Naive B cell (primary cell): ENCODE results near the gene PIR. TPM values are rescaled to one million over a fixed set of nuclear protein-coding genes. Genes with fewer than 3 reads are reported as not detected.

ENCODE experiments used
- ATAC-seq, 2 donors: fragments of 150-1000 bp; cut with Tn5 transposase; 2 replicates each; pipeline ENCODE4 v1.10.0; 2021; ENCODE audit warnings: low read depth in 2 of 2, mild to moderate bottlenecking in 2 of 2, moderate library complexity in 2 of 2
- DNase-seq: peaks from one replicate; pipeline ENCODE4 v3.0.0; 2022
- H3K27ac Mint-ChIP-seq, 6 donors: one replicate each; pipeline ENCODE4 v1.8.0; 2020 to 2022; ENCODE audit warnings: mild to moderate bottlenecking in 6 of 6, mixed read lengths in 6 of 6, moderate library complexity in 5 of 6, inconsistent platforms in 2 of 6
- H3K27me3 Mint-ChIP-seq, 3 donors: one replicate each; pipeline ENCODE4 v1.8.0; 2021 to 2022; ENCODE audit warnings: mixed read lengths in 3 of 3, mild to moderate bottlenecking in 1 of 3
- H3K36me3 Mint-ChIP-seq, 2 donors: one replicate each; pipeline ENCODE4 v1.8.0; 2020 to 2022; ENCODE audit warnings: mixed read lengths in 2 of 2, inconsistent platforms in 1 of 2, mild to moderate bottlenecking in 1 of 2
- H3K4me1 Mint-ChIP-seq, 3 donors: one replicate each; pipeline ENCODE4 v1.8.0; 2020 to 2022; ENCODE audit warnings: mixed read lengths in 3 of 3, inconsistent platforms in 1 of 3, mild to moderate bottlenecking in 1 of 3, moderate library complexity in 1 of 3
- H3K4me3 Mint-ChIP-seq, 8 donors: one replicate each; pipeline ENCODE4 v1.8.0; 2020 to 2022; ENCODE audit warnings: mild to moderate bottlenecking in 8 of 8, mixed read lengths in 8 of 8, moderate library complexity in 8 of 8, inconsistent platforms in 2 of 8
- H3K9me3 Mint-ChIP-seq, 7 donors: one replicate each; pipeline ENCODE4 v1.8.0; 2020 to 2022; ENCODE audit warnings: mixed read lengths in 7 of 7, mild to moderate bottlenecking in 5 of 7, inconsistent platforms in 2 of 7, moderate library complexity in 1 of 7
- polyA plus RNA-seq, 6 donors: library from polyadenylated mRNA; unstranded; fragments of 300-500 nt; fragmentation: Illumina TruSeq; gene quantifications; one replicate each; pipeline ENCODE4 v1.2.3, GENCODE V29; 2021; ENCODE audit warnings: low read depth in 6 of 6

The PIR gene
- polyA plus RNA-seq, result not detected

DNA sequence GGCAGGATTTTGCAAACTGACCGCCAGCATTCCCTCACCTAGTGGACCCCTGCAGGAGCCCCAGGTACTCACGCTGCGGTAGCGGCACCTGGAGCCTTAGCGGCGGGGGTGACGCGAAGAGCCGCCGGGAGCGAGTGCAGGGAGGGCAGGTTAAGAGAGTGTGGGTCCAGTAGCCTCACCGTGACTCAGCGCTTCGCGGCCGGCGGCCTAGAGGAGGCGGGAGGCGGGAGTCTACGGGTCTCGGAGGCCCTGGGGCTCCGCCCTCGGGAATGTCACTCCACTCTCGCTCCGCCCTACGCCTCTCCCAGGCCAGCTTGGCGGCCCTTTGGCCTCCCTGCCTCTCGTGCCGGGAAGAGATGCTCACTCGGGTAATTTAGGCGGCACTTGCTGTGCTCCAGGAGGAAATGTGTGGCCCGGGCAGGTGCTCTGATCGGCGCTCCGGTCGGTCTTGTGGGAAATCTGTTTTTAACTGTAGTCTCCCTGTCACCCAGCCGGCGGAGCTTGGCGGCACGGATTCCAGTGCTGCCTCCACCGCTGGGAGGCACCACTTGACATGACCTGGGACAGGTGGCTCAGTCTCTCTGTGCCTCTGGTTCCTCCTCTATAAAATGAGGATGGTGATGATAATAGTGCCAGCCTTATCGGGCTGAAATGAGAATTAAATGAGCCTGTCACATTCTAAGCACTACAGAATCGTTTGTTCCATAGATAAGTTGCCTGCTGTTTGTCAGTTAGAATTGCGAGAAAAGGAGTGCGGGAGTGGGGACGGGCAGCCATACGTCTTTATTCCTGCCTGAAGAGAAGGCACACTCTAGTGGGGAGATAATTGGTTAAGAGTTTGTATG is at the start of gene PIR:
Gene PIR, minus strand, starts transcription at position 216 of the 845 bp plus-strand sequence. CDS start 2,076 bp downstream, outside the sequence.
- Mint-ChIP-seq H3K4me1 (peaks cover 3 to 18% (median 9%) of the 10 kb centered on the region in 3 donors), H3K27ac (peak within 1 kb of the TSS in 1 of 6 donors; percentile 17), H3K36me3 (no peaks in the 10 kb centered on the region), H3K27me3 (peaks cover 11 to 65% (median 26%) of the 10 kb centered on the region in 3 donors), H3K4me3 (peak within 1 kb of the TSS; percentile 40 to 86 (median 80)), H3K9me3 (peaks cover 0 to 4% (median 0%) of the 10 kb centered on the region in 7 donors)
- ATAC-seq (peak; percentile 57 to 66), DNase-seq (no peak)

- Mint-ChIP-seq H3K4me3 (no peak overlapping the region), H3K27me3 (peaks cover 0 to 30% (median 6%) of the 10 kb centered on the region in 3 donors), H3K4me1 (no peaks in the 10 kb centered on the region), H3K27ac (no peak overlapping the region), H3K36me3 (no peaks in the 10 kb centered on the region), H3K9me3 (peaks cover 0 to 3% (median 0%) of the 10 kb centered on the region in 7 donors)
- ATAC-seq (no peak), DNase-seq (no peak)
These were observed 37.2 kb upstream of the PIR start for GRCh38 chrX:15530318-15530717.

DNA sequence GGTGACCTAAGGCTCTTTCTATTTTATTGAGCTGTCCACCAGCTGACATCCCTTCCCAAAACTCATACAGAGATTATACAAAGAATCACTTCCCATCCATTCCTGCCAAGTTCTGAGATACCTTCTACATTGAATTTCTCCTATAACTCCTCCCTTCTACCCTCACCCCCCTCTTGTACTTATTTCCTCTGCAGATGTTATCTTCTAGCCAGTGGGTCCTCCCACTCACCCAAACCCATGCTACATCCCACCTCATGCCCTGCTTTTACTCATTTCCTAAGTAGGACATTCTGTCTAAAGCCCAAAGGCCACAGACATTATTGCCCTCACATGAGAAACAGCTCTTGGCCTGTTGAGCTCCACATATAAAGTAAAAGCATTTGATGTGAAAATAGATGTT is 36.0 kb upstream of the PIR start:
- Mint-ChIP-seq H3K36me3 (no peaks in the 10 kb centered on the region), H3K27me3 (peaks cover 0 to 26% (median 6%) of the 10 kb centered on the region in 3 donors), H3K4me1 (no peaks in the 10 kb centered on the region), H3K27ac (no peak overlapping the region), H3K9me3 (peaks cover 0 to 3% (median 0%) of the 10 kb centered on the region in 7 donors), H3K4me3 (no peak overlapping the region)
- ATAC-seq (no peak), DNase-seq (no peak)

GRCh38 chrX:15525664-15526416 is 32.7 kb upstream of the PIR start:
- Mint-ChIP-seq H3K4me1 (no peaks in the 10 kb centered on the region), H3K9me3 (peaks cover 0 to 9% (median 2%) of the 10 kb centered on the region in 7 donors), H3K27ac (no peak overlapping the region), H3K36me3 (no peaks in the 10 kb centered on the region), H3K27me3 (peaks cover 6 to 35% (median 11%) of the 10 kb centered on the region in 3 donors), H3K4me3 (no peak overlapping the region)
- ATAC-seq (no peak), DNase-seq (no peak)

- no peak overlapping the region for H3K4me3 Mint-ChIP-seq
- ATAC-seq (no peak), DNase-seq (no peak)
- no peak overlapping the region for H3K27ac Mint-ChIP-seq
- no peaks in the 10 kb centered on the region for H3K36me3 Mint-ChIP-seq
- H3K9me3 Mint-ChIP-seq, result peaks cover 0 to 9% (median 2%) of the 10 kb centered on the region in 7 donors
- peaks cover 6 to 35% (median 11%) of the 10 kb centered on the region in 3 donors for H3K27me3 Mint-ChIP-seq
- no peaks in the 10 kb centered on the region for H3K4me1 Mint-ChIP-seq
These were observed 31.3 kb upstream of the PIR start for GRCh38 chrX:15524417-15524816.

DNA sequence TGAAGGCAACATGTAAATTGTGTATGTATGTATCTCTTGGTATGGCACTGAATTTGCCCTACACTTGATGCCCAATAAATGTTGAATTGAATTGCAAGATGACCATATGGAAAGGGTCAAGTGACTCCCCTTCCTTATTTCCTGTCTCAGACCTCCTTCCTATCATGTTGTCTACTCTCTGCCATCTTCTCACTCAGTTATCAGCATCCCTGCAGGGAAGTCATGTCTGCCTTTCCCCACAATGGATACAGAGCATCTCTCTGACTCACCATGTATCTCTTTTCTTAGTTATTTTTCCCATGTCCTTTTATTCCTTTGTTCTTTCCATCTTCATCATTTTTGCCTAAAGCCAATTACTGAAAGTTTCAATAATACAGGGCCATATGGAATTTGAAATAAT is 30.0 kb upstream of the PIR start:
- H3K27ac Mint-ChIP-seq, result no peak overlapping the region
- peaks cover 0 to 7% (median 3%) of the 10 kb centered on the region in 7 donors for H3K9me3 Mint-ChIP-seq
- peaks cover 6 to 40% (median 11%) of the 10 kb centered on the region in 3 donors for H3K27me3 Mint-ChIP-seq
- no peaks in the 10 kb centered on the region for H3K36me3 Mint-ChIP-seq
- ATAC-seq, result no peak
- no peak for DNase-seq
- H3K4me1 Mint-ChIP-seq, result no peaks in the 10 kb centered on the region
- H3K4me3 Mint-ChIP-seq, result no peak overlapping the region

GRCh38 chrX:15522464-15522863 is 29.3 kb upstream of the PIR start:
- Mint-ChIP-seq H3K27me3 (peaks cover 6 to 34% (median 11%) of the 10 kb centered on the region in 3 donors), H3K36me3 (no peaks in the 10 kb centered on the region), H3K4me1 (no peaks in the 10 kb centered on the region), H3K4me3 (no peak overlapping the region), H3K27ac (no peak overlapping the region), H3K9me3 (peaks cover 0 to 7% (median 3%) of the 10 kb centered on the region in 7 donors)
- DNase-seq (no peak), ATAC-seq (no peak)

- Mint-ChIP-seq H3K9me3 (peaks cover 0 to 5% (median 0%) of the 10 kb centered on the region in 7 donors), H3K36me3 (no peaks in the 10 kb centered on the region), H3K4me1 (no peaks in the 10 kb centered on the region), H3K4me3 (no peak overlapping the region), H3K27me3 (peaks cover 0 to 19% (median 4%) of the 10 kb centered on the region in 3 donors), H3K27ac (no peak overlapping the region)
- DNase-seq, result no peak
- no peak for ATAC-seq
These were observed 22.8 kb upstream of the PIR start for GRCh38 chrX:15515931-15516330.

GRCh38 chrX:15514279-15514678 is 21.1 kb upstream of the PIR start:
- H3K27me3 Mint-ChIP-seq, result peaks cover 0 to 26% (median 4%) of the 10 kb centered on the region in 3 donors
- H3K9me3 Mint-ChIP-seq, result peaks cover 0 to 2% (median 0%) of the 10 kb centered on the region in 7 donors
- ATAC-seq (no peak), DNase-seq (no peak)
- H3K27ac Mint-ChIP-seq, result no peak overlapping the region
- no peak overlapping the region for H3K4me3 Mint-ChIP-seq
- no peaks in the 10 kb centered on the region for H3K4me1 Mint-ChIP-seq
- no peaks in the 10 kb centered on the region for H3K36me3 Mint-ChIP-seq

- Mint-ChIP-seq H3K36me3 (no peaks in the 10 kb centered on the region), H3K9me3 (no peaks in the 10 kb centered on the region), H3K4me3 (no peak overlapping the region), H3K27ac (no peak overlapping the region), H3K27me3 (peaks cover 0 to 27% (median 4%) of the 10 kb centered on the region in 3 donors), H3K4me1 (no peaks in the 10 kb centered on the region)
- DNase-seq, result no peak
- ATAC-seq, result no peak
These were observed 19.4 kb upstream of the PIR start for GRCh38 chrX:15512401-15512965.

DNA sequence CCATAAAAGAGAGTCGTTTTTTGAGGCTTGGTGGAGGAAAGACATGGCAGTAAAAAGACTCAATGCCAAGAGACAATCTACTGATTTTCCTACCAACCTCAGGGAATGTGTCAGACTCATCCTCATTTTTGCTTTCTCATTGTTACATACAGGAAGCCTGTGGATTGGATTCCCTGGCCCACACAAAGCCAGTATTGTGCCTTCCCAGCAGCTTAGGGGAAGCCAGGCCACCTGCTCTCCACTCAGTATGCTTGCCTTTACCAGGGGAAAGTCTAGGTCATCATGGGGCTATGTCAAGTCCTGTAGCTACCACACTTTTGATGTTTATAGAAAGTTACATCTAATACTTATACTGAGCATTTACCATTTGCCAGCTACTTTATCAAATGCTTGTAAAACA is 18.4 kb upstream of the PIR start:
- Mint-ChIP-seq H3K27me3 (peaks cover 0 to 36% (median 4%) of the 10 kb centered on the region in 3 donors), H3K4me3 (no peak overlapping the region), H3K4me1 (no peaks in the 10 kb centered on the region), H3K9me3 (no peaks in the 10 kb centered on the region), H3K27ac (no peak overlapping the region), H3K36me3 (no peaks in the 10 kb centered on the region)
- no peak for ATAC-seq
- DNase-seq, result no peak

- H3K4me1 Mint-ChIP-seq, result no peaks in the 10 kb centered on the region
- peaks cover 0 to 42% (median 4%) of the 10 kb centered on the region in 3 donors for H3K27me3 Mint-ChIP-seq
- no peak overlapping the region for H3K4me3 Mint-ChIP-seq
- no peaks in the 10 kb centered on the region for H3K9me3 Mint-ChIP-seq
- no peaks in the 10 kb centered on the region for H3K36me3 Mint-ChIP-seq
- ATAC-seq (no peak), DNase-seq (no peak)
- no peak overlapping the region for H3K27ac Mint-ChIP-seq
These were observed 16.7 kb upstream of the PIR start for GRCh38 chrX:15509845-15510244.

DNA sequence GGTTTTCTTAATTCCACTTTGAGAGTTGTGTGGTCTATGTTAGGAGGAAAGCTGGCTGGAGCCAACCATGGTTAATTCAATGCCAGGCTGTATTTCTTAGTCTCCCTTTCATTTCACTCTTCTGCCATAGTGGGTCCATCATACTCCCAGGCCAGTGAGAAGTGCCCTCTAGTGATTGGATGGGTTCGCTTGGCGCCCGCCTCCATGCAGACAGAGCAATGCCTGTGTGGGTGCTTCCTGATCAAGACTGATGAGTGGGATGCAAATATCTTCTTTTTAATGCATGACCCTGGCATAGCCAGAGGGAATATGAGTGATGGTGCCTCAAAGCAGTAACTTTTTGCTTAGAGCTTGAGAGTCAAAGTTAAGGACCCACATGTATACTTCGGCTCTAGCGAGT is 13.9 kb upstream of the PIR start:
- Mint-ChIP-seq H3K9me3 (no peaks in the 10 kb centered on the region), H3K4me1 (no peaks in the 10 kb centered on the region), H3K36me3 (no peaks in the 10 kb centered on the region), H3K27ac (no peak overlapping the region), H3K4me3 (no peak overlapping the region), H3K27me3 (peaks cover 0 to 55% (median 11%) of the 10 kb centered on the region in 3 donors)
- ATAC-seq (no peak), DNase-seq (no peak)
